T-cell (primary cell): ENCODE results near the gene PYGM. TPM values are rescaled to one million over a fixed set of nuclear protein-coding genes. Genes with fewer than 3 reads are reported as not detected.

Experiments
- ATAC-seq, 4 experiments: fragments of 200-7000 bp in 3 of 4; fragments of 150-1000 bp in 1 of 4; cut with Tn5 transposase; replicated peaks in 1 of 4; 1 replicate in 3 of 4; 2 replicates in 1 of 4; pipeline ENCODE4 v1.10.0; 2021; ENCODE audit warnings: moderate library complexity in 3 of 4, mild to moderate bottlenecking in 2 of 4, moderate number of reproducible peaks in 1 of 4
- CTCF ChIA-PET, 2 donors: fragments of 300-600 bp; sonication (Branson Sonifier 250); formaldehyde crosslinking; loops; one replicate each; lab custom pipeline; 2022; ENCODE audit warnings: antibody characterized with exemption in 2 of 2; lab: Charles Lee
- POLR2A ChIA-PET, 2 donors: fragments of 300-600 bp; sonication (Branson Sonifier 250); formaldehyde crosslinking; loops; one replicate each; lab custom pipeline; 2022; ENCODE audit warnings: antibody characterized with exemption in 2 of 2; lab: Charles Lee
- DNase-seq, 35 experiments: peaks; one replicate each; pipeline versions ENCODE4 v3.0.0 to v3.0.0-alpha.2; 2013 to 2023
- H3K27ac ChIP-seq: one replicate; pipeline ENCODE4 v1.5.1; 2013; ENCODE audit warnings: low read length
- H3K27me3 ChIP-seq, 2 experiments: replicated peaks in 1 of 2; 1 replicate in 1 of 2; 2 replicates in 1 of 2; pipeline versions ENCODE4 v1.6.1 to v1.7.0; 2013; ENCODE audit warnings: low read length in 1 of 2, mixed read lengths in 1 of 2; ENCODE audit not compliant: control insufficient read depth in 2 of 2, insufficient read depth in 2 of 2; ENCODE audit errors: extremely low read depth in 1 of 2
- H3K36me3 ChIP-seq, 2 donors: 1 replicate in 1 of 2; 2 replicates in 1 of 2; pipeline versions ENCODE4 v1.6.1 to v1.7.0; 2013; ENCODE audit warnings: low read length in 1 of 2; ENCODE audit not compliant: control insufficient read depth in 2 of 2, insufficient read depth in 1 of 2; ENCODE audit errors: extremely low read depth in 1 of 2
- H3K4me1 ChIP-seq, 2 experiments: 1 replicate in 1 of 2; 2 replicates in 1 of 2; pipeline versions ENCODE4 v1.6.1 to v1.7.0; 2013; ENCODE audit warnings: low read length in 2 of 2, mixed read lengths in 1 of 2; ENCODE audit not compliant: insufficient read depth in 2 of 2, control insufficient read depth in 1 of 2; ENCODE audit errors: extremely low read depth in 1 of 2
- H3K4me3 ChIP-seq, 2 donors: 1 replicate in 1 of 2; 2 replicates in 1 of 2; pipeline versions ENCODE4 v1.5.1 to v1.7.0; 2013; ENCODE audit warnings: mild to moderate bottlenecking in 2 of 2, low read length in 1 of 2, moderate library complexity in 1 of 2; ENCODE audit not compliant: control insufficient read depth in 1 of 2; ENCODE audit errors: extremely low read depth in 1 of 2
- H3K9me3 ChIP-seq: 2 replicates; pipeline ENCODE4 v1.7.0; 2013
- H3K27ac Mint-ChIP-seq, 2 donors: one replicate each; pipeline ENCODE4 v1.8.0; 2020 to 2021; ENCODE audit warnings: mild to moderate bottlenecking in 2 of 2, mixed read lengths in 2 of 2
- H3K27me3 Mint-ChIP-seq, 2 donors: one replicate each; pipeline ENCODE4 v1.8.0; 2021 to 2022; ENCODE audit warnings: mixed read lengths in 2 of 2
- H3K36me3 Mint-ChIP-seq: one replicate; pipeline ENCODE4 v1.8.0; 2021; ENCODE audit warnings: mixed read lengths
- H3K4me1 Mint-ChIP-seq, 3 donors: one replicate each; pipeline ENCODE4 v1.8.0; 2020 to 2022; ENCODE audit warnings: mixed read lengths in 3 of 3, mild to moderate bottlenecking in 1 of 3
- H3K4me3 Mint-ChIP-seq, 3 donors: one replicate each; pipeline ENCODE4 v1.8.0; 2020 to 2022; ENCODE audit warnings: mild to moderate bottlenecking in 3 of 3, mixed read lengths in 3 of 3, moderate library complexity in 3 of 3
- H3K9me3 Mint-ChIP-seq, 3 donors: one replicate each; pipeline ENCODE4 v1.8.0; 2020 to 2022; ENCODE audit warnings: mixed read lengths in 3 of 3
- WGBS: methylation state at CpG from one replicate; pipeline ENCODE4 v1.1.5; 2013; ENCODE audit warnings: missing lambda C conversion rate; ENCODE audit not compliant: insufficient coverage; 5-methylcytosine and 5-hydroxymethylcytosine counted together
- total RNA-seq, 35 experiments: library from RNA in 6 of 35; stranded (reverse) in 6 of 35; fragments of 120-200 nt in 1 of 35; gene quantifications; one replicate each; pipeline versions ENCODE4 v1.2.1 to v1.2.4 and lab custom pipeline; 2013 to 2026

PYGM gene
- total RNA-seq, 5 donors from 2014 or later (not counting 1 experiment from before 2014, with no cell fraction given) = 7.4 to 34.7 (median 8.5) TPM

GRCh38 chr11:64792482-64792881, 32.7 kb upstream of the PYGM start:
- peaks cover 16% of the 10 kb centered on the region for H3K36me3 Mint-ChIP-seq
- no peaks in the 10 kb centered on the region for H3K9me3 Mint-ChIP-seq
- peak overlapping the region in 1 of 2 donors; percentile 57 for H3K27ac Mint-ChIP-seq
- Histone ChIP-seq H3K27ac (no peak overlapping the region), H3K9me3 (no peaks in the 10 kb centered on the region), H3K4me1 (peaks cover 4 to 30% of the 10 kb centered on the region in 2 experiments), H3K4me3 (no peak overlapping the region), H3K36me3 (peaks cover 40 to 63% of the 10 kb centered on the region in 2 donors), H3K27me3 (no peaks in the 10 kb centered on the region)
- peaks cover 25 to 30% (median 27%) of the 10 kb centered on the region in 3 donors for H3K4me1 Mint-ChIP-seq
- CTCF ChIA-PET = interaction anchor here in 1 of 2 donors (0.7 kb wide), 1 partner anchor 17 kb away, joined by 3 read pairs; no protein-coding TSS in a partner anchor
- ATAC-seq (no peak), DNase-seq (no peak)
- H3K4me3 Mint-ChIP-seq = no peak overlapping the region
- POLR2A ChIA-PET = no interaction called here
- no peaks in the 10 kb centered on the region for H3K27me3 Mint-ChIP-seq
- no CpG with 5 or more reads among the region's 4 CpGs for WGBS

GRCh38 chr11:64791781-64792291, 32.1 kb upstream of the PYGM start:
- Histone ChIP-seq H3K27me3 (no peaks in the 10 kb centered on the region), H3K36me3 (peaks cover 36 to 58% of the 10 kb centered on the region in 2 donors), H3K4me3 (no peak overlapping the region), H3K9me3 (no peaks in the 10 kb centered on the region), H3K27ac (no peak overlapping the region), H3K4me1 (peaks cover 4 to 29% of the 10 kb centered on the region in 2 experiments)
- POLR2A ChIA-PET = interaction anchor here in 1 of 2 donors (0.6 kb wide), 1 partner anchor 53 kb away, joined by 5 read pairs; no protein-coding TSS in a partner anchor
- DNase-seq = no peak
- H3K4me3 Mint-ChIP-seq = no peak overlapping the region
- no peaks in the 10 kb centered on the region for H3K9me3 Mint-ChIP-seq
- WGBS = no CpG with 5 or more reads among the region's 14 CpGs
- H3K4me1 Mint-ChIP-seq = peaks cover 25 to 33% (median 28%) of the 10 kb centered on the region in 3 donors
- no peak overlapping the region for H3K27ac Mint-ChIP-seq
- ATAC-seq = no peak
- peaks cover 16% of the 10 kb centered on the region for H3K36me3 Mint-ChIP-seq
- no peaks in the 10 kb centered on the region for H3K27me3 Mint-ChIP-seq
- CTCF ChIA-PET = interaction anchor here in 1 of 2 donors (0.5 kb wide), 1 partner anchor 59 kb away, joined by 5 read pairs; no protein-coding TSS in a partner anchor

- Mint-ChIP-seq H3K27ac (peak overlapping the region in 1 of 2 donors; percentile 52), H3K4me3 (no peak overlapping the region), H3K4me1 (peaks cover 22 to 25% (median 23%) of the 10 kb centered on the region in 3 donors), H3K27me3 (no peaks in the 10 kb centered on the region), H3K9me3 (no peaks in the 10 kb centered on the region), H3K36me3 (peaks cover 16% of the 10 kb centered on the region)
- no peak for ATAC-seq
- H3K4me3 ChIP-seq = no peak overlapping the region
- H3K27me3 ChIP-seq = no peaks in the 10 kb centered on the region
- H3K36me3 ChIP-seq = peaks cover 29 to 44% of the 10 kb centered on the region in 2 donors
- no peaks in the 10 kb centered on the region for H3K9me3 ChIP-seq
- no peak for DNase-seq
- POLR2A ChIA-PET = no interaction called here
- H3K4me1 ChIP-seq = peaks cover 4 to 24% of the 10 kb centered on the region in 2 experiments
- WGBS = 90% methylated on average over 10 of the region's 25 CpGs
- no peak overlapping the region for H3K27ac ChIP-seq
- CTCF ChIA-PET = no interaction called here
These were observed 30.7 kb upstream of the PYGM start for GRCh38 chr11:64790205-64791095.

GRCh38 chr11:64789331-64790204, 29.8 kb upstream of the PYGM start:
- H3K9me3 Mint-ChIP-seq = no peaks in the 10 kb centered on the region
- peaks cover 12% of the 10 kb centered on the region for H3K36me3 Mint-ChIP-seq
- H3K4me1 Mint-ChIP-seq = peaks cover 18 to 19% (median 18%) of the 10 kb centered on the region in 3 donors
- no peak for ATAC-seq
- Histone ChIP-seq H3K27me3 (no peaks in the 10 kb centered on the region), H3K36me3 (peaks cover 29 to 42% of the 10 kb centered on the region in 2 donors), H3K27ac (no peak overlapping the region), H3K4me1 (peaks cover 4 to 21% of the 10 kb centered on the region in 2 experiments), H3K4me3 (no peak overlapping the region), H3K9me3 (no peaks in the 10 kb centered on the region)
- DNase-seq = no peak
- 94% methylated on average over 12 of the region's 15 CpGs for WGBS
- H3K27ac Mint-ChIP-seq = peak overlapping the region in 1 of 2 donors; percentile 48
- H3K4me3 Mint-ChIP-seq = no peak overlapping the region
- ChIA-PET POLR2A (no interaction called here), CTCF (no interaction called here)
- H3K27me3 Mint-ChIP-seq = no peaks in the 10 kb centered on the region

- ChIA-PET POLR2A (no interaction called here), CTCF (interaction anchor here in 1 of 2 donors (0.6 to 1.0 kb wide), 2 partner anchors 12 to 90 kb away, joined by 3 to 5 read pairs; partner anchors contain the start of gene EHD1)
- H3K9me3 Mint-ChIP-seq = no peaks in the 10 kb centered on the region
- peaks cover 10% of the 10 kb centered on the region for H3K36me3 Mint-ChIP-seq
- Histone ChIP-seq H3K9me3 (no peaks in the 10 kb centered on the region), H3K4me1 (peaks cover 4 to 14% of the 10 kb centered on the region in 2 experiments), H3K36me3 (peaks cover 29 to 37% of the 10 kb centered on the region in 2 donors), H3K27me3 (no peaks in the 10 kb centered on the region), H3K4me3 (no peak overlapping the region), H3K27ac (no peak overlapping the region)
- no peak for DNase-seq
- WGBS = 96% methylated on average over 4 of the region's 9 CpGs
- H3K27me3 Mint-ChIP-seq = no peaks in the 10 kb centered on the region
- H3K4me3 Mint-ChIP-seq = no peak overlapping the region
- no peak overlapping the region for H3K27ac Mint-ChIP-seq
- ATAC-seq = peak in 1 of 4 experiments; percentile 5
- peaks cover 9% of the 10 kb centered on the region in 3 donors for H3K4me1 Mint-ChIP-seq
These were observed 28.8 kb upstream of the PYGM start for GRCh38 chr11:64788321-64789215.
